GM23338 (cell line): ENCODE data around the gene FOXRED1. TPM values are rescaled to one million over a fixed set of nuclear protein-coding genes. Genes with fewer than 3 reads are reported as not detected.

ENCODE experiments used
- ATAC-seq: fragments of 200-7000 bp; cut with Tn5 transposase; 3 replicates; pipeline ENCODE4 v1.9.1; 2020
- DNase-seq: peaks from one replicate; pipeline ENCODE4 v3.0.0-alpha.2; 2015; ENCODE audit warnings: low spot score
- H2AFZ ChIP-seq: fragments of 200-600 bp; sonication (generic); 2 replicates; pipeline ENCODE4 v1.8.0; 2016; ENCODE audit warnings: antibody characterized with exemption, mild to moderate bottlenecking, moderate library complexity
- H3F3A ChIP-seq: fragments of 200-600 bp; sonication (generic); replicated peaks from 2 replicates; pipeline ENCODE4 v1.8.0; 2017; ENCODE audit warnings: antibody characterized with exemption, mixed run types, low read depth
- H3K27ac ChIP-seq: fragments of 200-600 bp; sonication (generic); 2 replicates; pipeline ENCODE4 v1.6.1; 2016; ENCODE audit warnings: low read depth
- H3K27me3 ChIP-seq: fragments of 200-600 bp; sonication (generic); 2 replicates; pipeline ENCODE4 v1.8.0; 2016; ENCODE audit warnings: mild to moderate bottlenecking, mixed run types, moderate library complexity; ENCODE audit not compliant: insufficient read depth
- H3K36me3 ChIP-seq: fragments of 200-600 bp; sonication (generic); 2 replicates; pipeline ENCODE4 v1.8.0; 2016; ENCODE audit warnings: mild to moderate bottlenecking; ENCODE audit not compliant: insufficient read depth
- H3K4me1 ChIP-seq: fragments of 200-600 bp; sonication (generic); 2 replicates; pipeline ENCODE4 v1.8.0; 2016; ENCODE audit warnings: mild to moderate bottlenecking, moderate library complexity; ENCODE audit not compliant: insufficient read depth
- H3K4me2 ChIP-seq: fragments of 200-600 bp; sonication (generic); 2 replicates; pipeline ENCODE4 v1.7.1; 2017; ENCODE audit warnings: mixed run types
- H3K4me3 ChIP-seq: fragments of 200-600 bp; sonication (generic); 2 replicates; pipeline ENCODE4 v1.6.1; 2016; ENCODE audit warnings: mixed run types
- H3K79me2 ChIP-seq: fragments of 200-600 bp; sonication (generic); replicated peaks from 2 replicates; pipeline ENCODE4 v1.8.0; 2017; ENCODE audit warnings: mild to moderate bottlenecking; ENCODE audit not compliant: insufficient read depth
- H3K9me2 ChIP-seq: fragments of 200-600 bp; sonication (generic); 2 replicates; pipeline ENCODE4 v1.8.0; 2017; ENCODE audit not compliant: insufficient read depth
- H4K20me1 ChIP-seq: fragments of 200-600 bp; sonication (generic); replicated peaks from 2 replicates; pipeline ENCODE4 v1.8.0; 2017; ENCODE audit warnings: mild to moderate bottlenecking; ENCODE audit not compliant: insufficient read depth
- H3K27ac Mint-ChIP-seq: 2 replicates; pipeline ENCODE4 v1.8.0; 2020; ENCODE audit warnings: inconsistent platforms, mild to moderate bottlenecking, moderate library complexity, mixed read lengths
- H3K27me3 Mint-ChIP-seq: 3 replicates; pipeline ENCODE4 v1.8.0; 2022; ENCODE audit warnings: low read depth, mild to moderate bottlenecking, moderate library complexity, mixed read lengths, inconsistent platforms; ENCODE audit not compliant: insufficient read depth, poor library complexity
- H3K36me3 Mint-ChIP-seq: 3 replicates; pipeline ENCODE4 v1.8.0; 2021; ENCODE audit warnings: low read depth, mild to moderate bottlenecking, inconsistent platforms, moderate library complexity, mixed read lengths
- H3K4me1 Mint-ChIP-seq: 3 replicates; pipeline ENCODE4 v1.8.0; 2020; ENCODE audit warnings: mild to moderate bottlenecking, inconsistent platforms, mixed read lengths
- H3K4me3 Mint-ChIP-seq: 3 replicates; pipeline ENCODE4 v1.8.0; 2021; ENCODE audit warnings: moderate library complexity, mild to moderate bottlenecking, inconsistent platforms, mixed read lengths
- H3K9me3 Mint-ChIP-seq: 3 replicates; pipeline ENCODE4 v1.8.0; 2020; ENCODE audit warnings: moderate library complexity, mild to moderate bottlenecking, inconsistent platforms, mixed read lengths
- CREB1 ChIP-seq: fragments of 250-450 bp; sonication (Bioruptor Pico); IDR thresholded peaks from 2 replicates; pipeline ENCODE4 v1.5.0; 2020; ENCODE audit warnings: low read depth, mild to moderate bottlenecking, moderate library complexity
- ETS1 ChIP-seq: IDR thresholded peaks from 2 replicates; pipeline ENCODE4 v1.6.1; 2016; ENCODE audit warnings: antibody characterized with exemption
- EZH2 ChIP-seq: fragments of 200-600 bp; sonication (generic); IDR thresholded peaks from one replicate; pipeline ENCODE4 v1.8.0; 2017; ENCODE audit warnings: antibody characterized with exemption, mild to moderate bottlenecking, low read depth; ENCODE audit not compliant: unreplicated experiment
- EZH2phosphoT487 ChIP-seq: fragments of 200-600 bp; sonication (generic); IDR thresholded peaks from one replicate; pipeline ENCODE4 v1.8.1; 2018; ENCODE audit warnings: antibody characterized with exemption; ENCODE audit not compliant: unreplicated experiment
- JUNB ChIP-seq: IDR thresholded peaks from one replicate; pipeline ENCODE4 v1.6.1; 2016; ENCODE audit warnings: antibody characterized with exemption; ENCODE audit not compliant: unreplicated experiment
- POLR2AphosphoS5 ChIP-seq: IDR thresholded peaks from 2 replicates; pipeline ENCODE4 v1.6.1; 2016; ENCODE audit warnings: antibody characterized with exemption, low read depth
- REST ChIP-seq: IDR thresholded peaks from one replicate; pipeline ENCODE4 v1.6.1; 2018; ENCODE audit warnings: antibody characterized with exemption; ENCODE audit not compliant: unreplicated experiment
- STAT1 ChIP-seq: IDR thresholded peaks from one replicate; pipeline ENCODE4 v1.6.1; 2016; ENCODE audit warnings: antibody characterized with exemption; ENCODE audit not compliant: unreplicated experiment
- ZNF114 ChIP-seq: fragments of 250-450 bp; sonication (Bioruptor Pico); IDR thresholded peaks from 2 replicates; pipeline ENCODE4 v1.5.0; 2020; ENCODE audit warnings: mild to moderate bottlenecking, moderate library complexity
- ZNF331 ChIP-seq: fragments of 250-450 bp; sonication (Bioruptor Pico); IDR thresholded peaks from 2 replicates; pipeline ENCODE4 v1.5.0; 2020; ENCODE audit warnings: low read depth, mild to moderate bottlenecking, moderate library complexity
- polyA plus RNA-seq: library from polyadenylated mRNA; unstranded; fragments of >200 nt; fragmentation: Nextera tagmentation; extraction: Ambion mirVana; gene quantifications from 2 replicates; pipeline ENCODE4 v1.2.1, GENCODE V29; 2016
- total RNA-seq: library from RNA; depleted of rRNA; stranded (reverse); fragments of >200 nt; shearing (Covaris generic); gene quantifications from 2 replicates; pipeline ENCODE4 v1.2.3, GENCODE V29; 2014
- TF ChIP-seq, protein P1 (sequence below): fragments of 250-450 bp; sonication (Bioruptor Pico); IDR thresholded peaks from 2 replicates; pipeline ENCODE4 v1.5.0; 2020; ENCODE audit warnings: mild to moderate bottlenecking, moderate library complexity
- TF ChIP-seq, protein P2 (sequence below), 2 experiments: fragments of 200-600 bp in 1 of 2; sonication (generic) in 1 of 2; conservative IDR thresholded peaks; 2 replicates each; pipeline versions ENCODE4 v1.5.1 to v1.6.1; 2016 to 2017; ENCODE audit warnings: antibody characterized with exemption in 2 of 2, low read depth in 2 of 2, mild to moderate bottlenecking in 2 of 2, moderate library complexity in 1 of 2

Gene FOXRED1
- total and polyA plus RNA-seq, 2 experiments from 2014 or later, result 25.2 to 59.2 TPM

- Mint-ChIP-seq H3K27me3 (peaks cover 27% of the 10 kb centered on the region), H3K4me3 (no peak overlapping the region), H3K9me3 (no peaks in the 10 kb centered on the region; the same call in 2 of the 3 replicates), H3K27ac (no peak overlapping the region), H3K4me1 (peaks cover 15% of the 10 kb centered on the region), H3K36me3 (peaks cover 40% of the 10 kb centered on the region)
- H3K36me3 ChIP-seq, result no peaks in the 10 kb centered on the region; the same call in 1 of the 2 replicates
- H3F3A ChIP-seq, result peaks cover 9% of the 10 kb centered on the region
- peaks cover 16% of the 10 kb centered on the region for H3K27me3 ChIP-seq
- no peaks in the 10 kb centered on the region for H3K9me2 ChIP-seq
- no peaks in the 10 kb centered on the region for H3K79me2 ChIP-seq
- TF ChIP-seq, protein P1, sequence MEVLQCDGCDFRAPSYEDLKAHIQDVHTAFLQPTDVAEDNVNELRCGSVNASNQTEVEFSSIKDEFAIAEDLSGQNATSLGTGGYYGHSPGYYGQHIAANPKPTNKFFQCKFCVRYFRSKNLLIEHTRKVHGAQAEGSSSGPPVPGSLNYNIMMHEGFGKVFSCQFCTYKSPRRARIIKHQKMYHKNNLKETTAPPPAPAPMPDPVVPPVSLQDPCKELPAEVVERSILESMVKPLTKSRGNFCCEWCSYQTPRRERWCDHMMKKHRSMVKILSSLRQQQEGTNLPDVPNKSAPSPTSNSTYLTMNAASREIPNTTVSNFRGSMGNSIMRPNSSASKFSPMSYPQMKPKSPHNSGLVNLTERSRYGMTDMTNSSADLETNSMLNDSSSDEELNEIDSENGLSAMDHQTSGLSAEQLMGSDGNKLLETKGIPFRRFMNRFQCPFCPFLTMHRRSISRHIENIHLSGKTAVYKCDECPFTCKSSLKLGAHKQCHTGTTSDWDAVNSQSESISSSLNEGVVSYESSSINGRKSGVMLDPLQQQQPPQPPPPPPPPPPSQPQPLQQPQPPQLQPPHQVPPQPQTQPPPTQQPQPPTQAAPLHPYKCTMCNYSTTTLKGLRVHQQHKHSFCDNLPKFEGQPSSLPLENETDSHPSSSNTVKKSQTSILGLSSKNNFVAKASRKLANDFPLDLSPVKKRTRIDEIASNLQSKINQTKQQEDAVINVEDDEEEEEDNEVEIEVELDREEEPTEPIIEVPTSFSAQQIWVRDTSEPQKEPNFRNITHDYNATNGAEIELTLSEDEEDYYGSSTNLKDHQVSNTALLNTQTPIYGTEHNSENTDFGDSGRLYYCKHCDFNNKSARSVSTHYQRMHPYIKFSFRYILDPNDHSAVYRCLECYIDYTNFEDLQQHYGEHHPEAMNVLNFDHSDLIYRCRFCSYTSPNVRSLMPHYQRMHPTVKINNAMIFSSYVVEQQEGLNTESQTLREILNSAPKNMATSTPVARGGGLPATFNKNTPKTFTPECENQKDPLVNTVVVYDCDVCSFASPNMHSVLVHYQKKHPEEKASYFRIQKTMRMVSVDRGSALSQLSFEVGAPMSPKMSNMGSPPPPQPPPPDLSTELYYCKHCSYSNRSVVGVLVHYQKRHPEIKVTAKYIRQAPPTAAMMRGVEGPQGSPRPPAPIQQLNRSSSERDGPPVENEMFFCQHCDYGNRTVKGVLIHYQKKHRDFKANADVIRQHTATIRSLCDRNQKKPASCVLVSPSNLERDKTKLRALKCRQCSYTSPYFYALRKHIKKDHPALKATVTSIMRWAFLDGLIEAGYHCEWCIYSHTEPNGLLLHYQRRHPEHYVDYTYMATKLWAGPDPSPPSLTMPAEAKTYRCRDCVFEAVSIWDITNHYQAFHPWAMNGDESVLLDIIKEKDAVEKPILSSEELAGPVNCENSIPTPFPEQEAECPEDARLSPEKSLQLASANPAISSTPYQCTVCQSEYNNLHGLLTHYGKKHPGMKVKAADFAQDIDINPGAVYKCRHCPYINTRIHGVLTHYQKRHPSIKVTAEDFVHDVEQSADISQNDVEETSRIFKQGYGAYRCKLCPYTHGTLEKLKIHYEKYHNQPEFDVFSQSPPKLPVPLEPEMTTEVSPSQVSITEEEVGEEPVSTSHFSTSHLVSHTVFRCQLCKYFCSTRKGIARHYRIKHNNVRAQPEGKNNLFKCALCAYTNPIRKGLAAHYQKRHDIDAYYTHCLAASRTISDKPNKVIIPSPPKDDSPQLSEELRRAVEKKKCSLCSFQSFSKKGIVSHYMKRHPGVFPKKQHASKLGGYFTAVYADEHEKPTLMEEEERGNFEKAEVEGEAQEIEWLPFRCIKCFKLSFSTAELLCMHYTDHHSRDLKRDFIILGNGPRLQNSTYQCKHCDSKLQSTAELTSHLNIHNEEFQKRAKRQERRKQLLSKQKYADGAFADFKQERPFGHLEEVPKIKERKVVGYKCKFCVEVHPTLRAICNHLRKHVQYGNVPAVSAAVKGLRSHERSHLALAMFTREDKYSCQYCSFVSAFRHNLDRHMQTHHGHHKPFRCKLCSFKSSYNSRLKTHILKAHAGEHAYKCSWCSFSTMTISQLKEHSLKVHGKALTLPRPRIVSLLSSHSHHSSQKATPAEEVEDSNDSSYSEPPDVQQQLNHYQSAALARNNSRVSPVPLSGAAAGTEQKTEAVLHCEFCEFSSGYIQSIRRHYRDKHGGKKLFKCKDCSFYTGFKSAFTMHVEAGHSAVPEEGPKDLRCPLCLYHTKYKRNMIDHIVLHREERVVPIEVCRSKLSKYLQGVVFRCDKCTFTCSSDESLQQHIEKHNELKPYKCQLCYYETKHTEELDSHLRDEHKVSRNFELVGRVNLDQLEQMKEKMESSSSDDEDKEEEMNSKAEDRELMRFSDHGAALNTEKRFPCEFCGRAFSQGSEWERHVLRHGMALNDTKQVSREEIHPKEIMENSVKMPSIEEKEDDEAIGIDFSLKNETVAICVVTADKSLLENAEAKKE, result no peak
- TF ChIP-seq ZNF331 (CRISPR knock-in tag), result no peak
- TF ChIP-seq EZH2, result no peak
- TF ChIP-seq ETS1, result no peak
- TF ChIP-seq REST, result no peak
- TF ChIP-seq ZNF114 (CRISPR knock-in tag), result no peak
- TF ChIP-seq CREB1 (CRISPR knock-in tag), result no peak
- TF ChIP-seq JUNB, result no peak
- TF ChIP-seq, protein P2, sequence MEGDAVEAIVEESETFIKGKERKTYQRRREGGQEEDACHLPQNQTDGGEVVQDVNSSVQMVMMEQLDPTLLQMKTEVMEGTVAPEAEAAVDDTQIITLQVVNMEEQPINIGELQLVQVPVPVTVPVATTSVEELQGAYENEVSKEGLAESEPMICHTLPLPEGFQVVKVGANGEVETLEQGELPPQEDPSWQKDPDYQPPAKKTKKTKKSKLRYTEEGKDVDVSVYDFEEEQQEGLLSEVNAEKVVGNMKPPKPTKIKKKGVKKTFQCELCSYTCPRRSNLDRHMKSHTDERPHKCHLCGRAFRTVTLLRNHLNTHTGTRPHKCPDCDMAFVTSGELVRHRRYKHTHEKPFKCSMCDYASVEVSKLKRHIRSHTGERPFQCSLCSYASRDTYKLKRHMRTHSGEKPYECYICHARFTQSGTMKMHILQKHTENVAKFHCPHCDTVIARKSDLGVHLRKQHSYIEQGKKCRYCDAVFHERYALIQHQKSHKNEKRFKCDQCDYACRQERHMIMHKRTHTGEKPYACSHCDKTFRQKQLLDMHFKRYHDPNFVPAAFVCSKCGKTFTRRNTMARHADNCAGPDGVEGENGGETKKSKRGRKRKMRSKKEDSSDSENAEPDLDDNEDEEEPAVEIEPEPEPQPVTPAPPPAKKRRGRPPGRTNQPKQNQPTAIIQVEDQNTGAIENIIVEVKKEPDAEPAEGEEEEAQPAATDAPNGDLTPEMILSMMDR (conservative IDR thresholded peaks at IDR 0.05; ENCODE audit: low read depth in 2 of 2), result no peak
- no peak for TF ChIP-seq EZH2phosphoT487
- no peak for TF ChIP-seq STAT1
- no peak; the same call in 1 of the 2 replicates for TF ChIP-seq POLR2AphosphoS5
- no peak overlapping the region for H2AFZ ChIP-seq
- 0 out of 2 replicates have a peak, but pooled peaks cover 7% of the 10 kb centered on the region for H3K4me1 ChIP-seq
- ATAC-seq (no peak), DNase-seq (no peak)
- H3K27ac ChIP-seq, result no peak overlapping the region
- H3K4me2 ChIP-seq, result no peak overlapping the region
- H3K4me3 ChIP-seq, result no peak overlapping the region
- H4K20me1 ChIP-seq, result no peaks in the 10 kb centered on the region
Measured at GRCh38 chr11:126279191-126279590, 10.2 kb downstream of the FOXRED1 start.
